Bronchial epithelial cell (primary cell): ENCODE data around the gene EPHA3. TPM values are rescaled to one million over a fixed set of nuclear protein-coding genes. Genes with fewer than 3 reads are reported as not detected.
"Not testable (repeated sequence)": the region's sequence is repeated elsewhere in the genome, so short reads cannot be mapped to it uniquely, and the experiment has no call there.

ENCODE experiments used
- DNase-seq: peaks from one replicate; pipeline ENCODE4 v3.0.0-alpha.2; 2010; ENCODE audit warnings: low read depth
- FAIRE-seq: peaks from 2 replicates; lab custom pipeline; 2011; peaks lifted over from hg19 to GRCh38; lab: Jason Lieb, UNC
- H3K27me3 ChIP-seq: 2 replicates; pipeline ENCODE4 v1.5.1; 2011; ENCODE audit warnings: low read length; ENCODE audit not compliant: control insufficient read depth, insufficient read depth
- H3K36me3 ChIP-seq: 2 replicates; pipeline ENCODE4 v1.5.1; 2011; ENCODE audit warnings: low read length; ENCODE audit not compliant: control insufficient read depth, insufficient read depth
- H3K4me3 ChIP-seq: 2 replicates; pipeline ENCODE4 v1.5.1; 2011; ENCODE audit warnings: mild to moderate bottlenecking, low read depth, low read length, control low read depth
- total RNA-seq: library from RNA; depleted of rRNA; stranded (reverse); fragments of >200 nt; gene quantifications from 2 replicates; pipeline ENCODE4 v1.2.1, GENCODE V29; 2014
- TF ChIP-seq, protein P1 (sequence below): IDR thresholded peaks from 2 replicates; pipeline ENCODE4 v1.5.1; 2011; ENCODE audit warnings: mild to moderate bottlenecking, moderate library complexity, low read length, control low read depth, inconsistent platforms; ENCODE audit not compliant: insufficient read depth, severe bottlenecking

EPHA3 gene
- total RNA-seq, 1 donor from 2014 or later, result under 0.01 TPM

DNA sequence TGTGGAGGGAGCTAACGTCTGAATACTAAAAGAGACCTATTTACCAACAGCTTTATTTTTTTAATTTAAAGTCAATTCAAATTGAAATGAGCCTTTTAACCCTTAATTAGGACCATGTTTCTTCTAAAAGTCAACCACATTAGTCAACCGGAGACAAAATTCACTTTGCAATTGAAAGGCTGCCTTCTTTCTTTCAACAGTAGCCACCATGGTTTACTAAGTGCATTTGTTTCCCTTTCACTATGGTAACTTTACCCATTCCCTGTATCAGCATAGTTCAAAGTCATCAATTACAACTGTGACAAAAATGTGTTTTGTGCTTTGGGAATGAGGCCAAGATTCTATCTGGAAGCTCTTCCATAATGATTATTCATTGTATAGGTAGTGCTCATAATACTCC, 225.4 kb downstream of the EPHA3 start:
- TF ChIP-seq, protein P1, sequence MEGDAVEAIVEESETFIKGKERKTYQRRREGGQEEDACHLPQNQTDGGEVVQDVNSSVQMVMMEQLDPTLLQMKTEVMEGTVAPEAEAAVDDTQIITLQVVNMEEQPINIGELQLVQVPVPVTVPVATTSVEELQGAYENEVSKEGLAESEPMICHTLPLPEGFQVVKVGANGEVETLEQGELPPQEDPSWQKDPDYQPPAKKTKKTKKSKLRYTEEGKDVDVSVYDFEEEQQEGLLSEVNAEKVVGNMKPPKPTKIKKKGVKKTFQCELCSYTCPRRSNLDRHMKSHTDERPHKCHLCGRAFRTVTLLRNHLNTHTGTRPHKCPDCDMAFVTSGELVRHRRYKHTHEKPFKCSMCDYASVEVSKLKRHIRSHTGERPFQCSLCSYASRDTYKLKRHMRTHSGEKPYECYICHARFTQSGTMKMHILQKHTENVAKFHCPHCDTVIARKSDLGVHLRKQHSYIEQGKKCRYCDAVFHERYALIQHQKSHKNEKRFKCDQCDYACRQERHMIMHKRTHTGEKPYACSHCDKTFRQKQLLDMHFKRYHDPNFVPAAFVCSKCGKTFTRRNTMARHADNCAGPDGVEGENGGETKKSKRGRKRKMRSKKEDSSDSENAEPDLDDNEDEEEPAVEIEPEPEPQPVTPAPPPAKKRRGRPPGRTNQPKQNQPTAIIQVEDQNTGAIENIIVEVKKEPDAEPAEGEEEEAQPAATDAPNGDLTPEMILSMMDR, result no peak
- no peak for DNase-seq
- Histone ChIP-seq H3K27me3 (no peaks in the 10 kb centered on the region), H3K36me3 (no peaks in the 10 kb centered on the region), H3K4me3 (no peak overlapping the region)
- FAIRE-seq, result no peak

DNA sequence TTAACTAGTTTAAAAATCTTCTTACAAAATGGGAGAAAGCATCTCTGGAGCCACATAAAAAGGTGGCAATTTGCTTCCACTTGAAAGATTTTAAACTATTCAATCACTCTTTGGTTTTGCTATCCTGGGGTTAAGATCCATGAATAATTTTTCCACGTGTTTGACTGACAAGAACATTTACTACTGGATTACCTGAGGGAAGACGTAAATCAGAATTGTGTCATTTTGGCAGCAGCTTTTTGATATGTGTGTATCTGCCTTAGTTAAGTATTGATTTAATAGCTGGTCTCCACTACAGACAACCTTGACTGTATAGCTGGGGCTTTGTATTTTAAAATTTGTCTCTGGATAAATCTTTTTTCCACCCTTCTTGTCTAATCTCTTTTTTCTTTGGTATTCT, 228.3 kb downstream of the EPHA3 start:
- no peaks in the 10 kb centered on the region for H3K36me3 ChIP-seq
- no peaks in the 10 kb centered on the region for H3K27me3 ChIP-seq
- TF ChIP-seq, protein P1, result no peak
- H3K4me3 ChIP-seq, result no peak overlapping the region
- DNase-seq (no peak), FAIRE-seq (no peak)

GRCh38 chr3:89340408-89340807, 233.0 kb downstream of the EPHA3 start:
- TF ChIP-seq, protein P1, result no peak
- no peak for FAIRE-seq

GRCh38 chr3:89344076-89344475, 236.7 kb downstream of the EPHA3 start:
- no peak for FAIRE-seq
- H3K27me3 ChIP-seq, result no peaks in the 10 kb centered on the region
- no peak overlapping the region for H3K4me3 ChIP-seq
- DNase-seq, result no peak
- TF ChIP-seq, protein P1, result no peak
- H3K36me3 ChIP-seq, result no peaks in the 10 kb centered on the region

More at GRCh38 chr3:89340408-89340807, 233.0 kb downstream of the EPHA3 start:
- H3K36me3 ChIP-seq, result no peaks in the 10 kb centered on the region
- no peak overlapping the region for H3K4me3 ChIP-seq
- no peak for DNase-seq
- H3K27me3 ChIP-seq, result no peaks in the 10 kb centered on the region

DNA sequence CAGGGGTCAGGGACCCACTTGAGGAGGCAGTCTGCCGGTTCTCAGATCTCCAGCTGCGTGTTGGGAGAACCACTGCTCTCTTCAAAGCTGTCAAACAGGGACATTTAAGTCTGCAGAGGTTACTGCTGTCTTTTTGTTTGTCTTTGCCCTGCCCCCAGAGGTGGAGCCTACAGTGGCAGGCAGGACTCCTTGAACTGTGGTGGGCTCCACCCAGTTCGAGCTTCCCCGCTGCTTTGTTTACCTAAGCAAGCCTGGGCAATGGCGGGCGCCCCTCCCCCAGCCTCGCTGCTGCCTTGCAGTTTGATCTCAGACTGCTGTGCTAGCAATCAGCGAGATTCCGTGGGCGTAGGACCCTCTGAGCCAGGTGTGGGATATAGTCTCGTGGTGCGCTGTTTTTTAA, 243.5 kb downstream of the EPHA3 start:
- not testable (repeated sequence) for H3K4me3 ChIP-seq, FAIRE-seq, H3K27me3 ChIP-seq, H3K36me3 ChIP-seq, DNase-seq

DNA sequence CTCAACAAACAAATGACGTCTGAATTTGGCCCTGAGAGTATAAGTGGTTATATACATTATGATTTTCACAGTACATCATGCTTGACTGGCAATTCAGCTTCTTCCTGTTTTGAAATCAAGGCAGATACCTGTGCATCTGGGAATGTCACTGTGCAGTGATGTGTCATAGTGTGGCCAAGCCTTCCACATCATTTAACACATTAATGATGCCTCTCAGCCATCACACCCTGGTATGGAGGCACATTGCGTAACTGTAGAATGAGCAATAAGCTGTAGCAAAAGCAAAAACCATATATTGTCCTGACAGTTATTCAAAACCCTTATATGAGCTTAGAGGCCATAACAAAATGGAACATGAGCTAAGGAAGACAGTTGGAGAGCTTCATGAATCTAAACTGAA, 246.0 kb downstream of the EPHA3 start:
- TF ChIP-seq, protein P1, result no peak
- FAIRE-seq (no peak), DNase-seq (peak; percentile 89)
- H3K27me3 ChIP-seq, result no peaks in the 10 kb centered on the region
- no peaks in the 10 kb centered on the region for H3K36me3 ChIP-seq
- no peak overlapping the region for H3K4me3 ChIP-seq
